T-helper 2 cell treated with Interferon-gamma antibody and Interleukin-4, amounts not matched to agents 5 μg/mL and 100 μg/mL, for 36 hours (primary cell): Measurements from ENCODE around the gene WDR33.

Experiments
- DNase-seq: peaks from one replicate; pipeline ENCODE4 v3.0.0; 2021; ENCODE audit warnings: low spot score
- H3K27ac Mint-ChIP-seq: one replicate; pipeline ENCODE4 v1.8.0; 2021; ENCODE audit warnings: mild to moderate bottlenecking, mixed read lengths
- H3K27me3 Mint-ChIP-seq: one replicate; pipeline ENCODE4 v1.8.0; 2021; ENCODE audit warnings: low read depth, mixed read lengths
- H3K36me3 Mint-ChIP-seq: one replicate; pipeline ENCODE4 v1.8.0; 2021; ENCODE audit warnings: low read depth, mixed read lengths
- H3K4me1 Mint-ChIP-seq: one replicate; pipeline ENCODE4 v1.8.0; 2021; ENCODE audit warnings: low read depth, mixed read lengths
- H3K4me3 Mint-ChIP-seq: one replicate; pipeline ENCODE4 v1.8.0; 2022; ENCODE audit warnings: mild to moderate bottlenecking, moderate library complexity, mixed read lengths
- H3K9me3 Mint-ChIP-seq: one replicate; pipeline ENCODE4 v1.8.0; 2021; ENCODE audit warnings: mixed read lengths

The WDR33 gene

DNA sequence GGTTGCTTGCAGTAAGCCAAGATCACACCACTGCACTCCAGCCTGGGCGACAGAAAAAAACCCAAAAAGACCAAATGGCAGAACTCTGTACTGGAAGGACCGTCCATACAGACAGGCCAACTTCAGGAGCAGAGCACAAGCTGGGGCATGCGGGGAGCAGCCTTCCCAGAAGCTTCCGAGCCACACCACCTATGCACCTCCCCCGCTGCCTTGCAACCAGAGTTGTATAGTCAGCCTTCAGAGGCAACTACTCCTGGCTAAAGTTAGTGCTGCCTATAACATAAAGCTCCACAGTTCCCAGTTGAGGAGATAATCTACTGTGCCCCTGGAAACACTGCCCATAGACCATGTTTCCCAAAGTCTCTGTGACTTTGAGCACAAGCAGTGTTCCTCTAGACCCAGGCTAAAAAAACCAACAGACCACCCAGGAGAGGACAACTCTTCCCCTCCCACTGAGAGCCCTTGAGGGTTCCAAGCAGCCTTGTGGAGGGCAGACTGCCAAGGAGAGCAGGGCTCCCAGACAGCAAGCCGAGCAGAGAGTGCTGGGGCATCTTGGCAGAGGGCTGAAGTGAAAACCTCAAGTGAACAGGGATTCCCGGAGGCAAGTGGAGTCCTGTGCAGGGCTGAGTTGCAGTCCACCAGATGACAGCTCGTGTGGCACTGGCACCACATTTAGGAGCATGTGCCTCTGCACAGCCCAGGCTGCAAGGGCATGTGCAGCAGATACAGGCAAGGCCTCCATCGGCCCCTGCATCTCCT lies 102.9 kb downstream of the WDR33 start:
- DNase-seq, result no peak
- Mint-ChIP-seq H3K4me1 (peaks cover 13% of the 10 kb centered on the region), H3K4me3 (no peak overlapping the region), H3K27ac (no peak overlapping the region), H3K36me3 (peaks cover 47% of the 10 kb centered on the region), H3K27me3 (no peaks in the 10 kb centered on the region), H3K9me3 (no peaks in the 10 kb centered on the region)

- no peak for DNase-seq
- no peaks in the 10 kb centered on the region for H3K27me3 Mint-ChIP-seq
- no peaks in the 10 kb centered on the region for H3K9me3 Mint-ChIP-seq
- H3K36me3 Mint-ChIP-seq, result peaks cover 57% of the 10 kb centered on the region
- no peak overlapping the region for H3K4me3 Mint-ChIP-seq
- H3K27ac Mint-ChIP-seq, result no peak overlapping the region
- H3K4me1 Mint-ChIP-seq, result peaks cover 21% of the 10 kb centered on the region
Observed at GRCh38 chr2:127706215-127706990, 104.6 kb downstream of the WDR33 start.

- peaks cover 24% of the 10 kb centered on the region for H3K4me1 Mint-ChIP-seq
- no peaks in the 10 kb centered on the region for H3K27me3 Mint-ChIP-seq
- DNase-seq, result no peak
- H3K9me3 Mint-ChIP-seq, result no peaks in the 10 kb centered on the region
- H3K27ac Mint-ChIP-seq, result no peak overlapping the region
- no peak overlapping the region for H3K4me3 Mint-ChIP-seq
- H3K36me3 Mint-ChIP-seq, result peaks cover 61% of the 10 kb centered on the region
Observed at GRCh38 chr2:127705391-127706065, 105.4 kb downstream of the WDR33 start.

GRCh38 chr2:127704641-127705390 lies 106.2 kb downstream of the WDR33 start:
- no peak for DNase-seq
- peak overlapping the region; percentile 61 for H3K4me3 Mint-ChIP-seq
- H3K36me3 Mint-ChIP-seq, result peaks cover 65% of the 10 kb centered on the region
- H3K27ac Mint-ChIP-seq, result no peak overlapping the region
- H3K9me3 Mint-ChIP-seq, result no peaks in the 10 kb centered on the region
- peaks cover 29% of the 10 kb centered on the region for H3K4me1 Mint-ChIP-seq
- no peaks in the 10 kb centered on the region for H3K27me3 Mint-ChIP-seq

DNA sequence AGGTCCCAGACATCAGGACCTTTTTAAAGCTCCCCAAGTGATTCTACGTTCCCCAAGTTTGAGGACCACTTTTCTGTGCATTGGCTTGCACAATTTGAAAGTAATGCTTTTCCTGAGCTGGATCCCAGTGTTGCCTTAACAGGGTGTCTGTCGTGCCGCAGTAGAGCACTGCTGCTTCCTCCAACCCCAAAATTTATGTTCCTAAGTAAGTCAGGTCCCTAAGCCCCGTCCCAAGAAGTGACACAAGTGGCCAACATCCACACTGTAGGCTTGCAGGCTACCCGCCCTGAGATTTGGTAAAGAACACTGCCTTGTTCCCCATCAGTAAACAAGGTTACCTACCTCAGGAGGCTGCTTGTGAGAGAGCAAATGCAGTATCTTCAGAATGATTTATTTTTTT lies 107.7 kb downstream of the WDR33 start:
- Mint-ChIP-seq H3K27me3 (no peaks in the 10 kb centered on the region), H3K4me3 (peak overlapping the region; percentile 88), H3K36me3 (peaks cover 55% of the 10 kb centered on the region), H3K27ac (no peak overlapping the region), H3K4me1 (peaks cover 29% of the 10 kb centered on the region), H3K9me3 (no peaks in the 10 kb centered on the region)
- no peak for DNase-seq

- Mint-ChIP-seq H3K27me3 (no peaks in the 10 kb centered on the region), H3K4me3 (peak overlapping the region; percentile 88), H3K4me1 (peaks cover 29% of the 10 kb centered on the region), H3K9me3 (no peaks in the 10 kb centered on the region), H3K27ac (peak overlapping the region; percentile 91), H3K36me3 (peaks cover 47% of the 10 kb centered on the region)
- no peak for DNase-seq
Observed at GRCh38 chr2:127702395-127703009, 108.5 kb downstream of the WDR33 start.

- DNase-seq, result peak; percentile 81
- H3K36me3 Mint-ChIP-seq, result peaks cover 44% of the 10 kb centered on the region
- no peaks in the 10 kb centered on the region for H3K9me3 Mint-ChIP-seq
- peak overlapping the region; percentile 88 for H3K4me3 Mint-ChIP-seq
- peak overlapping the region; percentile 97 for H3K27ac Mint-ChIP-seq
- no peaks in the 10 kb centered on the region for H3K27me3 Mint-ChIP-seq
- peaks cover 29% of the 10 kb centered on the region for H3K4me1 Mint-ChIP-seq
Observed at GRCh38 chr2:127701651-127702394, 109.1 kb downstream of the WDR33 start.

GRCh38 chr2:127701193-127701650 lies 109.7 kb downstream of the WDR33 start, which contains the start of gene SFT2D3:
Gene SFT2D3, plus strand, starts transcription at chr2:127701497. Its CDS starts 32 bp downstream, at chr2:127701529.
- Mint-ChIP-seq H3K9me3 (no peaks in the 10 kb centered on the region), H3K4me3 (peak within 1 kb of the TSS; percentile 93), H3K27ac (peak within 1 kb of the TSS; percentile 97), H3K4me1 (peaks cover 29% of the 10 kb centered on the region), H3K27me3 (no peaks in the 10 kb centered on the region), H3K36me3 (peaks cover 39% of the 10 kb centered on the region)
- peak; percentile 91 for DNase-seq

- Mint-ChIP-seq H3K27ac (peak overlapping the region; percentile 97), H3K4me3 (peak overlapping the region; percentile 93), H3K27me3 (no peaks in the 10 kb centered on the region), H3K4me1 (peaks cover 29% of the 10 kb centered on the region), H3K9me3 (no peaks in the 10 kb centered on the region), H3K36me3 (peaks cover 37% of the 10 kb centered on the region)
- DNase-seq, result no peak
Observed at GRCh38 chr2:127700527-127701192, 110.3 kb downstream of the WDR33 start.

- H3K4me3 Mint-ChIP-seq, result no peak overlapping the region
- peaks cover 21% of the 10 kb centered on the region for H3K36me3 Mint-ChIP-seq
Observed at GRCh38 chr2:127698553-127699355, 112.2 kb downstream of the WDR33 start.

DNA sequence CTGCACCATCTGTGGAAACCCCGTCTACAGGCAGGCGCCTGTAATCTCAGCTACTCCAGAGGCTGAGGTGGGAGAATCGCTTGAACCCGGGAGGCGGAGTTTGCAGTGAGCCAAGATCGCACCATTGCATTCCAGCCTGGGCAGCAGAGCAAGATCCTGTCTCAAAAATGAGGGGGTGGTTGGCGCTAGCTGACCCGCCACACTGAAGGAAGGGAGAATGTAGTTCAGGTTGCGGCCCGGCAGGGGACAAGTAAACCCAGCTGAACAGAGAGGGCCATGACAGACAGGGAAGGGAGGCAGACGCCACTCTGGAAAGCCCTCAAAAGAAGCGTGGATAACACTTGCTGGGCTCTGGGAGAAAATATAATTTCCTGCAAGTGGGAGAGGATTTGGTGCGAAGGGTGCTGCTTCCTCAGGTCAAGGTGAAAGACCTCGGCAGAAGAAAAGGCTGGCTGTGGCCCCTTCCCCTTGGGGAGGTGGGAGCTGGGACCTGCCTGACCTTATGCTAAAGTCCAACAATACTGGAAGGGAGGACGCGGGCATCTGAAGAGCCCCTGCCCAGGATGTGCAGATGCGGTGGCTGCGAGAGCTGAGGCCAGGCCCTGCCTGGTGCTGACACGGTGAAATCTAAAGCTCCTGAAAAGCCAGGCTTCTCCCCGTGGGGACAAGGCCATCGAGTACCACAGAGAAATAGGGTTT lies 113.3 kb downstream of the WDR33 start:
- Mint-ChIP-seq H3K4me1 (peaks cover 13% of the 10 kb centered on the region), H3K9me3 (no peaks in the 10 kb centered on the region), H3K36me3 (peaks cover 14% of the 10 kb centered on the region), H3K4me3 (no peak overlapping the region), H3K27me3 (no peaks in the 10 kb centered on the region), H3K27ac (peak overlapping the region; percentile 36)
- no peak for DNase-seq

More at GRCh38 chr2:127698553-127699355, 112.2 kb downstream of the WDR33 start:
- no peaks in the 10 kb centered on the region for H3K9me3 Mint-ChIP-seq
- H3K27ac Mint-ChIP-seq, result no peak overlapping the region
- H3K27me3 Mint-ChIP-seq, result no peaks in the 10 kb centered on the region
- peaks cover 18% of the 10 kb centered on the region for H3K4me1 Mint-ChIP-seq
- no peak for DNase-seq
